Osteoblast (primary cell): ENCODE results near the gene RHOF. TPM values are rescaled to one million over a fixed set of nuclear protein-coding genes. Genes with fewer than 3 reads are reported as not detected.

Source experiments
- DNase-seq: peaks from one replicate; pipeline ENCODE4 v3.0.0; 2011; ENCODE audit warnings: low spot score, mixed read lengths; ENCODE audit not compliant: insufficient read length; ENCODE audit errors: missing footprints
- H2AFZ ChIP-seq: 2 replicates; pipeline ENCODE4 v1.6.0; 2011; ENCODE audit warnings: mild to moderate bottlenecking, low read length
- H3K27ac ChIP-seq: 2 replicates; pipeline ENCODE4 v1.5.1; 2011; ENCODE audit warnings: mild to moderate bottlenecking, low read depth, low read length, moderate library complexity
- H3K27me3 ChIP-seq: 2 replicates; pipeline ENCODE4 v1.6.0; 2012; ENCODE audit warnings: mild to moderate bottlenecking, control low read depth, inconsistent platforms, low read length, moderate library complexity; ENCODE audit not compliant: insufficient read depth
- H3K36me3 ChIP-seq: 2 replicates; pipeline ENCODE4 v1.5.1; 2011; ENCODE audit warnings: mild to moderate bottlenecking, low read length, control low read depth, moderate library complexity; ENCODE audit not compliant: insufficient read depth
- H3K4me1 ChIP-seq: 2 replicates; pipeline ENCODE4 v1.5.1; 2011; ENCODE audit warnings: mild to moderate bottlenecking, low read length, control low read depth, moderate library complexity; ENCODE audit not compliant: insufficient read depth
- H3K4me2 ChIP-seq: 2 replicates; pipeline ENCODE4 v1.6.0; 2011; ENCODE audit warnings: mild to moderate bottlenecking, low read length; ENCODE audit not compliant: insufficient read depth
- H3K4me3 ChIP-seq: fragments of 200-600 bp; sonication (generic); 3 replicates; pipeline ENCODE4 v1.5.1; 2012; ENCODE audit warnings: mild to moderate bottlenecking, low read length, inconsistent platforms; ENCODE audit not compliant: insufficient read depth
- H3K79me2 ChIP-seq: 2 replicates; pipeline ENCODE4 v1.6.0; 2012; ENCODE audit warnings: mild to moderate bottlenecking, low read length, control low read depth, inconsistent platforms; ENCODE audit not compliant: insufficient read depth
- H3K9me3 ChIP-seq: 2 replicates; pipeline ENCODE4 v1.5.1; 2011; ENCODE audit warnings: low read depth, low read length, control low read depth
- H4K20me1 ChIP-seq: 2 replicates; pipeline ENCODE4 v1.6.0; 2012; ENCODE audit warnings: mild to moderate bottlenecking, low read length, control low read depth; ENCODE audit not compliant: insufficient read depth
- CTCF ChIP-seq: IDR thresholded peaks from 2 replicates; pipeline ENCODE4 v1.5.1; 2011; ENCODE audit warnings: mild to moderate bottlenecking, low read depth, low read length, moderate library complexity; ENCODE audit errors: extremely low read depth
- total RNA-seq: library from RNA; depleted of rRNA; stranded (reverse); fragments of >200 nt; gene quantifications from 2 replicates; pipeline ENCODE4 v1.2.3, GENCODE V29; 2012

RHOF gene
- total RNA-seq, 1 donor, result 8.3 TPM

GRCh38 chr12:121803861-121804416 is 10.5 kb upstream of the RHOF start, which contains the start of gene SETD1B:
Gene SETD1B, plus strand, starts transcription at chr12:121804009. Its CDS starts 729 bp downstream, at chr12:121804738.
- peak; percentile 91 for DNase-seq
- no peak for TF ChIP-seq CTCF
- Histone ChIP-seq H3K4me2 (peak within 1 kb of the TSS; percentile 99), H3K4me3 (peak within 1 kb of the TSS; percentile 86), H3K36me3 (peaks cover 19% of the 10 kb centered on the region), H3K9me3 (no peaks in the 10 kb centered on the region), H2AFZ (peak within 1 kb of the TSS; percentile 77), H3K79me2 (peaks cover 61% of the 10 kb centered on the region), H3K27ac (peak within 1 kb of the TSS; percentile 99), H4K20me1 (peaks cover 27% of the 10 kb centered on the region), H3K27me3 (no peaks in the 10 kb centered on the region), H3K4me1 (peaks cover 41% of the 10 kb centered on the region)

GRCh38 chr12:121802843-121803698 is 9.6 kb upstream of the RHOF start:
- Histone ChIP-seq H3K27me3 (no peaks in the 10 kb centered on the region), H4K20me1 (peaks cover 27% of the 10 kb centered on the region), H3K36me3 (peaks cover 11% of the 10 kb centered on the region), H3K27ac (peak overlapping the region; percentile 99), H3K4me2 (peak overlapping the region; percentile 83), H3K9me3 (no peaks in the 10 kb centered on the region), H3K79me2 (peaks cover 61% of the 10 kb centered on the region), H3K4me3 (peak overlapping the region; percentile 86), H2AFZ (peak overlapping the region; percentile 77), H3K4me1 (peaks cover 50% of the 10 kb centered on the region)
- TF ChIP-seq CTCF, result no peak
- DNase-seq, result peak; percentile 99

GRCh38 chr12:121802485-121802842 is 9.0 kb upstream of the RHOF start:
- Histone ChIP-seq H3K4me2 (peak overlapping the region; percentile 83), H3K4me1 (peaks cover 56% of the 10 kb centered on the region), H3K27me3 (no peaks in the 10 kb centered on the region), H3K4me3 (peak overlapping the region; percentile 86), H3K27ac (peak overlapping the region; percentile 99), H2AFZ (no peak overlapping the region), H3K36me3 (peaks cover 6% of the 10 kb centered on the region), H3K9me3 (no peaks in the 10 kb centered on the region), H3K79me2 (peaks cover 61% of the 10 kb centered on the region), H4K20me1 (peaks cover 29% of the 10 kb centered on the region)
- no peak for TF ChIP-seq CTCF
- no peak for DNase-seq
